Mesangial cell (primary cell): ENCODE measurements around the gene GPR137. TPM values are rescaled to one million over a fixed set of nuclear protein-coding genes. Genes with fewer than 3 reads are reported as not detected.

Experiments used
- total RNA-seq: library from RNA; depleted of rRNA; stranded (reverse); fragments of >200 nt; gene quantifications from 2 replicates; pipeline ENCODE4 v1.2.3, GENCODE V29; 2015

The GPR137 gene, protein sequence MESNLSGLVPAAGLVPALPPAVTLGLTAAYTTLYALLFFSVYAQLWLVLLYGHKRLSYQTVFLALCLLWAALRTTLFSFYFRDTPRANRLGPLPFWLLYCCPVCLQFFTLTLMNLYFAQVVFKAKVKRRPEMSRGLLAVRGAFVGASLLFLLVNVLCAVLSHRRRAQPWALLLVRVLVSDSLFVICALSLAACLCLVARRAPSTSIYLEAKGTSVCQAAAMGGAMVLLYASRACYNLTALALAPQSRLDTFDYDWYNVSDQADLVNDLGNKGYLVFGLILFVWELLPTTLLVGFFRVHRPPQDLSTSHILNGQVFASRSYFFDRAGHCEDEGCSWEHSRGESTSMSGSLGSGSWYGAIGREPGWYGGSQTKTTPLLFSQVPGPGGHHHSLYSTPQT
- 19.2 and 32.2 TPM in 2 replicates for total RNA-seq

DNA sequence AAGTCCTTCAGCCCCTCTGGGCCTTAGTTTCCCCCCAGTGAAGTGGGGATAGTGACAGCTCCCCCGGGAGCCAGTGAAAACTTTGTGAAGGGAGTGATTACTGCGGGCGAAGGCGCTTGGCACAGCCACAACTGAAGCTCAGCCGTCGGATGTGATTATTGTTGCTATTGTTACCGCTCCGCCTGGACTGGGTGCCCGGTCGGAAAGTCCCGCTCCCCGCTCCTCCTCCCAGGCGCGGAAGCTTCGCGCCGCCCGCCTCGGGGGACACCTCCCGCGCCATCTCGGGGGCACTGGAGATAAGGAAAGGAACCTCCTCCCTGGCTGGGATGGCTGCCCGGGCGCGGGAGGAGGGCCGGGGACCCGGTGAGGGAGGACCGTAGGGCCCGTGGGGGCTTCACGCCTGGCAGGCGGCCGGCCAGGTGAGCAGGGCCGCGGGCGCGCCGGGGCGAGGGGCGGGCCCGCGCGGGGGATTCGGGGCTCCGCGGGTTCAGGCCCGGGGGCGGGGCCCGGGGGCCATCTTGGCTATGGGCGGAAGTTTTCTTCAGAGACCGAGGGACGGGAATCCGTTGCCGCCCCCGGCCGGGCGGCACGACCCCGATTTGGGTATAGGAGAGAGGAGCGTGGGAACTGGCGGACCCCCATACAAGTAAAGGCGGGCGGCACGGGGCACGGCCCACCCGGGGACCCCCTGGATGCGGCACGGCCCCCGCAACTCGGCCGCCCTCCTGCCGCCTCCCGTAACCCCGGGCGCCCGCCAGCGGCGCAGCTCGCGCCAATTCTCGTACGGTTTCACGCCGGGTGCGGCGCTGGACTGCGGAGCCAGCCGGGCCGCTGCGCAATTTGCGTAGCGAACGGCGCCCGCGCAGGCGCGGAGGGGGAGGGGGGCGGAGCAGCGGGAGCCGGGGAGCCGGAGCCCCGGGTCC lies at the start of gene GPR137:
Gene GPR137, plus strand, starts transcription at position 887 of the 923 bp plus-strand sequence. CDS start 677 bp downstream, outside the sequence.

DNA sequence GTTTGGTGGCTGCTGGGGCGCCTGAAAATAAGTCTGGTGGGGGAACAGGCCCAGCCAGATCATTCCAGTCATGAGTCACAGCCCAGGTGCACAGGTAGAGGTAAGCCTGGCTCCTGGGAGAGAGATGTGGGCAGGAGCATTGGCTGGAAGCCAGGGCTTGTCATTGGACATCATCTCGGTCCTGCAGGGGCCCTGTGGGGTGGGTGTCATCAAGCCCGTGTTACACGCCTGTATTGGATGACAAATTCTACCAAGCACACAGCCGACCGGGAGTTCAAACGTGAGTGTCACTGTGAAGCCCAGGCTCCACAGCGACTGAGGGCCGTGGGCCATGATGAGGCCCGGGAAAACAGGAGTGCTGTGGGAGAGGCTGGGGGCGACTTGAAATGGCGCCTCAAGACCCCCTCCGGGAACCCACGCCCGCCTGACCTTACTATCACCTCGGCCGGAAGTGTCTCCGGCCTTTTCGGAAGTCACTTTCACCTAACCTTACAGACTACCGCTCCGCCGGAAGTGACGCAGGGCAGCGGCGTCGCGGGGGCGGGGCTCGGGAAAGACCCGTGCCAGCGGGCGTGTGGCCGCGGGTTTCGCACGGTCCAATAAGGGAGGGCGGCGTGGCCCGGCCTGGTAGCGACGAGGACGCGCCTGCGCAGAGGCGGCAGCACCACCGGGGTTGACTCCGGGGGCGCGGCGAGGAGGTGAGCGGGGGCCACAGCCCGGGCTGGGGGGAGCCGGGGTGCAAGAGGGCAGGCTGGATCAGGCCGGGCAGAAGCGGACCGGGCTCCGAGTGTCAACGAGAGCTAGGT lies 45.0 kb upstream of the GPR137 start, which contains the start of gene FKBP2:
Gene FKBP2, plus strand, starts transcription at position 661 of the 806 bp plus-strand sequence. CDS start 1,293 bp downstream, outside the sequence.

DNA sequence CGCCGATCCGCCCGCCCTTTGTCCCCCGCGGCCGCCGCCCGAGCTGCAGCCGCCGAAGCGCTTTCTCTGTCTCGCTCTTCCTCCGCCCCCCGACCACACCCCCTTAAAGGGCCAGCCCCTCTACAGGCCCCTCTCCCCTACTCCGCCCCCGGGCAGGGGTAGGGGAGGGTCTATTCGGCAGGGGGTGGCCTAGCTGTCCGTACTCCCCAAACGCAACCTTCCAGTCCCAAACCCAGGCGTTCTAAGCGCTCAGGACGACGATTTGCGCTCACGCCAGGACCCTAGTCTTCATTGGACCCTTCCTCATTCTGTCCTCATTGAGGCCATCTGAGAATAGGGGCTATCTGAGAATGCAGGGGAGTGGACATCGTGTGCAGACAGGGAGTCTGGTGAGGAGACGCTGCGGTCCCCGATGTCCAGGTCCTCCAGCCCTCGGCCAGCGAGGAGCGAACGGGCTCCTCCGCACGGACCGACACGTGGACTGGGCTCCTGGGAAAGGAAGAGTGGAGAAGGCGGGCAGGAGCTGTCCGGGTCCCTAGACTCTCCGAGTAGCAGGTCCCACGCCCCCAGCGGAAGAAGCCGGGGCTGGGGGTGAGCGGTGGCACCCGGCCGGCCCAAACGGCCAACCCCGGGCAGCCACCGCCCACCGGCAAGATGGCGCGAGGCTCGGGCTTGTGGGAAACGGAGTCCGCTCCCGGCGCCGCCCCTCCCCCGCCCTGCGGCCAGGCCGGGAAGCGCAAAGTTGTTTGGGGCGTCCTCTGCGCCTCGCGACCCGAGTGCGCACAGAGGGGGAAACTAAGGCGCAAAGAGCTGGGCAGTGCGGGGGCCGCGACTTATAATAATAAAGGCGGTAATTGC lies 38.5 kb upstream of the GPR137 start, which contains the start of gene PPP1R14B:
Gene PPP1R14B, minus strand, starts transcription at position 73 of the 858 bp plus-strand sequence. CDS start 270 bp downstream, outside the sequence.

DNA sequence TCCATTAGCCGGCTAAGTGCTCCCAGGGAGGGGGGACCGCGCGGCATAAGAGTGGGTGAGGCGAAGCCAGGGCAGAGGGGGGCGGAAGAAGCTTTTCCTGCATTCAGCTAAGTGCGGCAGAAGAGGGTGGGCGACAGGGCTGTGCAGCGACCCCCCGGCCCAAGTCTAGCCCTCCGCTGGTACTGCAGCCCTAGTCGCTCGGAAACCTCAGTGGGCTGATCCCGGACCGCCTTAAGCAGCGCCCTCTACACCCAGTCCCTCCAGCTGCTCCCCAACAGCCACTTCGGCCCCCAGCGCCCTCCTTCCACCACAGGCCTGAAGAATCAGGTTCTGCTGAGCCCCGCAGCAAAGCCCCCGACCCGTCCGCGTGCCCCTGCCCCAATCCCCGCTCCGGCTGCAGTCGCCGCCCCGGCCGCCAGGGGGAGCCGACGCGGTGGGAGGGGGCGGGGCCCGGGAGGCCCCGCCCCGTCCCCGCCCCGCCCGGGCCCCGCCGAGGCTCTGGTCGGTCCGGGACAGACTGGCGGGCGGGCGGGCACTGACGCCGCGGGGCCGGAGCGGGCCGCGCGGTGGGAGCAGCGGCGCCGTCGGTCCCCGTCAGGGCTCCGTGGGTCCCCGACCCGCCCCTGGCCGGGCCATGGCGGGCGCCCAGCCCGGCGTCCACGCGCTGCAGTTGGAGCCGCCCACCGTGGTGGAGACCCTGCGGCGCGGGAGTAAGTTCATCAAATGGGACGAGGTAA lies 34.5 kb upstream of the GPR137 start, which contains the start of gene PLCB3:
Gene PLCB3, plus strand, starts transcription at position 515 of the 737 bp plus-strand sequence. Its CDS starts 120 bp downstream, at position 635.

DNA sequence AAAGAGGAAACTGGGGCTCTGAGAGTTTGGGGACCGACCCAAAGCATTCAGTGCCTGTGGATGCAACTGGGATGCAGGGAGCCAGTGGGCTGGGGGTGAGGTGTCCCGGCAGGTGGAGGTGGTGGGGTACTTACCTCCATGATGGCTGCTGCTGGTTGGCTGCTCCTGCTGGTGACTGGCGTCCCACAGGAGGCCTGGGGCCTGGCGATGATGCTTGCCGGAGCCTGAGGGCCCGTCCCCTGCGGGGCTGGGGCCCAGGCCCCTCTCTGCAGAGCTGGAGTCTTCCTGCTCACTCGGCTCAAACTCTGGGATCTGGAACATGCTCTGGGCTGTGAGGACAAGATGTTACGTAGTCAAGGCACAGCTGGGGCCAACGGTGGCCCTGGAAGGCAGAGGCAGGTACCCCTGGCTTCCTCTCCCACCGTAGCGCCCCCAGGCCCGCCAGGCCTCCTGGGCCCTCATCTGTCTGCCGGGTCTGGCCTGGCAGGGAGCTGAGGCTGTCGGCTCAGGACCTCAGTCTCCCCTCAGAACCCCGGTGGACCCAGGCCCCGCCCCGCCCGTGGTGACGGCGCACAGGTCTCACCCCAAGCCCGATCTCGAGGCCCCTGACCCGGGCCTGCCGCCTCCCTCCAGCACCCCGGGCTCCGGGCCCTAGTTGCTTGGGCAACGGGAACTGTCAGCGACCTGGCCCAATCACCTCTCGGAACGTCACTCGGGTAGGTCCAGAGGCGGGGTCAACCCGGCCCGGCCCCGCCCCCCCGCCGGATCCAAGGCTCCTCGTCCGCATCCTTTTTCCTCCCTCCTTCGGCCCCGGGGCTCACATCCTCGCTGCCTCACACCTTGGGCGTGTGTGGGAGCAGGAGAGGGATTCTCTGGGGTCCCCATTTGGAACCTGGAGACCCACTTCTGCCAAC lies 1.3 kb upstream of the GPR137 start, which contains the start of gene BAD:
Gene BAD, minus strand, starts transcription at position 618 of the 914 bp plus-strand sequence. Its CDS starts 297 bp downstream, at position 321.

DNA sequence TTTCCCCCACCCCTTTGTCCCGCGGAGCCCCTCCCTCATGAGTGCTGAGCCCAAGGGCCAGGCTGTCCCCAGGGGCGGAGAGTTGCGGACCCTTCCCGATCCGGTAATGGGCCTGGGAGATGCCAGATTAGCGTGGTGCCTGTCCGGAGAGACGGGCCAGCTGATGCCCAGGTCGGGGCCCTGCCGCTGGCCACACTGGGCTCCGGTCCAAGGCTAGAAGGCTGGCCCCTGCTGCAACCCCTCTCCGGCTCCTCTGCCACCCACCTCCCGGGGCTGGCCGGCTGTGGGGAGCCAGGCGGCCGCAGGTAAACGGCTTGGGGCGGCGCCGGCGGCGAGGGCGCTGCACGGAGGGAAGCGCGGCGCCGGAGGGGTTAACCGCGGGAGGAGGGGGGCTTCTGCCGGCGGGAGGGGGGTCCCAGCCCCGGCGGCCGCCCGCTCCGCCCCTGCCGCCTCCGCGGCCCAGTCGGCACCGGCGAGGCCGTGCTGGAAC lies 5.7 kb downstream of the GPR137 start, which contains the start of gene KCNK4:
Gene KCNK4, plus strand, starts transcription at position 41 of the 490 bp plus-strand sequence. CDS start 1,717 bp downstream, outside the sequence.

DNA sequence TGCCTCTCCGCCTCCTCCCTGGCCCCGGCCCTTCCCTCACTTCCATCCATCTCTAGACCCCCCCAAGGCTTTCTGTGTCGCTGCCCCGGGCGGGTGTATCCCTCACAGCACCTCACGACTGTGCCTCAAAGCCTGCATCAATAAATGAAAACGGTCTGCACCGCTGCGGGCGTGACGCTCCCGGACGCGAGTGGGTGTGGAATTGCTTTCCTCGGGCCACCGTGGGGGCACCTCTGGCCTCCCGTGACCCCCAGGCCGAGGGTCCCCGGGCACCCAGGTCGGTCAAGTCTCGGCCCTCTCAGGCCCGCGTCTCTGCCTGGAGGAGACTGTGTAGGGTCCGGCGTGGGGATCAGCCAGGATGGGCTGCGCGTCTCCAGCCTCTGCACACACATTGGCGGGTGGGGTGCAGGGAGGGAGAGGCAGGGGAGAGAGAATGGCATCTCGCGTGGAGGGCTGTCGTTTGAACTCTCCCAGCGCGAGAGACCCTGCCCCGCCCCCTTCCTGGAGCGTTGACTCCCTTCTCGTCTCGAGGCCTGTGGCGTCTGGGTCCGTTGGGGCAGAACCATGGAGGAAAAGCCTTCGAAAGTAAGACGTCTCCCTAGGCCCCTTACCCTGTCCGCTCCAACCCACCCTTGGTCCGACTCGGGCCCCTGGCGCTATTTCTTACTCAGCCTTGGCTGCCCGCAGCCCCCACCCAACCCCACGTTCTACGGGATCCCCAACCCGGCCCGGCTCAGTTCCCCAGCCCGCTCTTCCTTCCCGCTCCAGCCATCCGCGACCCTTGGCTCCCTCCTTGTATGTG lies 14.4 kb downstream of the GPR137 start, which contains the start of gene CATSPERZ:
Gene CATSPERZ, plus strand, starts transcription at position 512 of the 802 bp plus-strand sequence. Its CDS starts 53 bp downstream, at position 565.

DNA sequence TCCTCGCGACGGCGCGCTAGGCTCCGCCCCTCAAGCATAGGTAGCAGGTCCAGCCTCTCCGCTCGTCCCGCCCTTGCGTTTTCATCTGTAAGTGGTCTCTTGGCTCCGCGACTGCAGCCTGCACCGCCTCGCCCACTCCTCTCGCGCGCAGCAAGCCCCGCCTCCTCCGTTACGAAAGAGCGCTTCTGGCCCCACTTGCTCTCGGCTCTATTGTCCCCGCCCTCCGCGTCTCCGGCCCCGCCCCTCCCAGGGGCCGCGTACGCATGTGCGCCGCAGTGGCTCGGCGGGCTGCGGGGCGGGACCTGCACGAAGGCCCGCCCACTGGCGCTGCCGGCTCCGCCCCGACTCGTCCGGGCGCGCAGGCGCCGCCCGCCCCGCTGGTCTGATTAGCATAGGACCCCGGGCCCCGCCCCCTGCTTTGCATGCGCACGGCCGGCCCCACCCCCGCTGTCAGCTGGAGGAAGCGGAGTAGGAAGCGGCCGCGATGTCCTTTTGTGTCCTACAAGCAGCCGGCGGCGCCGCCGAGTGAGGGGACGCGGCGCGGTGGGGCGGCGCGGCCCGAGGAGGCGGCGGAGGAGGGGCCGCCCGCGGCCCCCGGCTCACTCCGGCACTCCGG lies 19.5 kb downstream of the GPR137 start, which contains the start of gene ESRRA:
Gene ESRRA, plus strand, starts transcription at position 450 of the 616 bp plus-strand sequence. CDS start 1,656 bp downstream, outside the sequence.

DNA sequence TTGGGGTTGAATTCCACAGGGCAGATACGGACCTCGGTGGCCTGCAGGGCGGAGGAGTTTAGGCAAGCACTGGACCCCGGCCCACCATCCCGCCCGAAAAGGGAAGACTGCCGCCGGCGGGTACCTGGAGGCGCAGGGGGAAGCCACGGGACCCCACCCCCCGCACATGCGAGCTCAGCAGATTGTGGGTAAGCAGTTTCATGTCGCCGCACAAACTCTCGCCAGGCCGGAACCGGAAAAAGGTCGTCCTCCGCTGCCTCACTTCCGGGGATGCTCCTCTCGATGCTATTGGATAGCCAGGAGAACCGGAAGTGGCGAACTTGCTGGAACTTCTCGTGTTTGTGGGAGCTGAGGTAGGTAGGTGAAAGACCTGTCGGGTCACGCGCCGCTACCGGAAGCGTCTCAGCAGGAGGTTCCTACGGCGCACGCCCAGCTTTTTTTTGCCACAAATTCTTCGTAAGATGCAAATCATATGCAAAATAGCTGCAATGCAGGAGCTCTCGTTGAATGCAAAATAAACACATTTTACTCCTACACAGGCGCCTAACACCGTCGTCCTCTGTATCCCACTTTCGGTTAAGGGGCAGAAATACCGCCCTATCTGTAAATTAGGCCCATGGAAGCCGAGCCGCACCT lies 31.8 kb downstream of the GPR137 start, which contains the start of gene TRMT112:
Gene TRMT112, minus strand, starts transcription at position 235 of the 636 bp plus-strand sequence. Its CDS starts 33 bp downstream, at position 202.

DNA sequence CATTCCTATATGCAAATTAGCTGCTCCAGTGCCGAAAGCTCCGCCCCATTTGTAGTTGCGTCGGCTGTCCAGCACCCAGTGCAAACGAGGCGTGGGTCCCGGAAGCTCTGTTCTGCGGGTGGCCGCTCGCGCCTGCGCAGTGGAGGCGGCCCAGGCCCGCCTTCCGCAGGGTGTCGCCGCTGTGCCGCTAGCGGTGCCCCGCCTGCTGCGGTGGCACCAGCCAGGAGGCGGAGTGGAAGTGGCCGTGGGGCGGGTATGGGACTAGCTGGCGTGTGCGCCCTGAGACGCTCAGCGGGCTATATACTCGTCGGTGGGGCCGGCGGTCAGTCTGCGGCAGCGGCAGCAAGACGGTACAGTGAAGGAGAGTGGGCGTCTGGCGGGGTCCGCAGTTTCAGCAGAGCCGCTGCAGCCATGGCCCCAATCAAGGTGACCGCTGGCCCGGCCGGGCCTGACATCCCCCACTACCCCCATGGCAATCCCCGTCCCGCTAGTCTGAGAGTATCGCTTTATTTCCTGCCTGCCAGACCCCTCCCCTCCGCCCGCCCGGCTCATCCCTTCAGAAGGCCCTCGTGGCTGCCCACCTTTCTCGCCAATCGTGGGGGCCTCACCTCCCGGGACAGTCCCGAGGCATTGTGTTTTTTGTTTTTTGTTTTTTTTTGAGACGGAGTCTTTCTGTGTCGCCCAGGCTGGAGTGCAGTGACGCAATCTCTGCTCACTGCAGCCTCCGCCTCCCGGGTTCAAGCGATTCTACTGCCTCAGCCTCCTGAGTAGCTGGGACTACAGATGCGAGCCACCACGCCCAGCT lies 32.5 kb downstream of the GPR137 start, which contains the start of gene PRDX5:
Gene PRDX5, plus strand, starts transcription at position 161 of the 805 bp plus-strand sequence. Its CDS starts 95 bp downstream, at position 256.

Other genes with a start within 250 kb of the GPR137 start
- gene FLRT1, start 249.9 kb upstream of the GPR137 start, total RNA-seq: under 0.01 and 0.25 TPM in 2 replicates
- 18.6 and 53.9 TPM in 2 replicates for gene MACROD1, start 119.7 kb upstream of the GPR137 start, total RNA-seq
- 92.3 and 253 TPM in 2 replicates for gene STIP1, start 99.7 kb upstream of the GPR137 start, total RNA-seq
- 1.0 and 2.1 TPM in 2 replicates for gene FERMT3, start 79.1 kb upstream of the GPR137 start, total RNA-seq
- 46.1 and 80.9 TPM in 2 replicates for gene TRPT1, start 59.7 kb upstream of the GPR137 start, total RNA-seq
- gene NUDT22, start 59.6 kb upstream of the GPR137 start, total RNA-seq: 74.1 and 83.3 TPM in 2 replicates
- 19.2 and 48.3 TPM in 2 replicates for gene DNAJC4, start 55.3 kb upstream of the GPR137 start, total RNA-seq
- 49.4 and 99.0 TPM in 2 replicates for gene VEGFB, start 51.3 kb upstream of the GPR137 start, total RNA-seq
- 61.4 and 85.3 TPM in 2 replicates for gene FKBP2, start 44.8 kb upstream of the GPR137 start, total RNA-seq
- 257 and 542 TPM in 2 replicates for gene PPP1R14B, start 38.9 kb upstream of the GPR137 start, total RNA-seq
- 28.9 and 47.6 TPM in 2 replicates for gene PLCB3, start 34.3 kb upstream of the GPR137 start, total RNA-seq
- gene BAD, start 1.2 kb upstream of the GPR137 start, total RNA-seq: 95.5 and 114 TPM in 2 replicates
- gene KCNK4, start 5.5 kb downstream of the GPR137 start, total RNA-seq: not detected in 2 replicates
- gene CATSPERZ, start 14.5 kb downstream of the GPR137 start, total RNA-seq: not detected in 2 replicates
- 30.0 and 36.4 TPM in 2 replicates for gene ESRRA, start 19.7 kb downstream of the GPR137 start, total RNA-seq
- 198 and 229 TPM in 2 replicates for gene TRMT112, start 31.7 kb downstream of the GPR137 start, total RNA-seq
- 243 and 341 TPM in 2 replicates for gene PRDX5, start 32.3 kb downstream of the GPR137 start, total RNA-seq
- 1.6 and 3.3 TPM in 2 replicates for gene CCDC88B, start 54.4 kb downstream of the GPR137 start, total RNA-seq
- 40.1 and 62.1 TPM in 2 replicates for gene RPS6KA4, start 73.3 kb downstream of the GPR137 start, total RNA-seq